HEK293 (cell line): Measurements from ENCODE around the gene ZNF22.

Source experiments
- CTCF ChIA-PET: fragments of 350-600 bp; formaldehyde crosslinking; extraction: SDS; loops from one replicate; lab custom pipeline; 2021; ENCODE audit warnings: antibody characterized with exemption; lab: Yijun Ruan, JAX
- POLR2A ChIA-PET: fragments of 300-600 bp; formaldehyde crosslinking; extraction: SDS; loops from one replicate; lab custom pipeline; 2020; ENCODE audit warnings: antibody characterized with exemption, inconsistent platforms; lab: Yijun Ruan, JAX
- H3K27ac ChIP-seq: fragments of 200-500 bp; sonication (Bioruptor generic); 2 replicates; pipeline ENCODE4 v1.5.1; 2014; ENCODE audit warnings: low read depth, low read length, control low read depth, inconsistent platforms; ENCODE audit errors: extremely low read depth
- H3K36me3 ChIP-seq, 2 experiments: fragments of 200-500 bp in 1 of 2; sonication (Bioruptor generic) in 1 of 2; 1 replicate in 1 of 2; 2 replicates in 1 of 2; pipeline ENCODE4 v1.5.1; 2014 to 2017; ENCODE audit warnings: inconsistent platforms in 2 of 2, low read length in 2 of 2; ENCODE audit not compliant: control insufficient read depth in 2 of 2, insufficient read depth in 1 of 2
- H3K4me1 ChIP-seq: fragments of 200-500 bp; sonication (Bioruptor generic); 2 replicates; pipeline ENCODE4 v1.5.1; 2014; ENCODE audit warnings: mild to moderate bottlenecking, low read length, inconsistent platforms; ENCODE audit not compliant: control insufficient read depth, insufficient read depth
- H3K4me3 ChIP-seq: 2 replicates; pipeline ENCODE4 v1.5.1; 2011; ENCODE audit warnings: low read depth, mild to moderate bottlenecking, control low read depth, low read length, moderate library complexity
- H3K9me3 ChIP-seq: fragments of 200-500 bp; sonication (Bioruptor generic); 2 replicates; pipeline ENCODE4 v1.5.1; 2014; ENCODE audit warnings: low read depth, low read length, inconsistent platforms; ENCODE audit not compliant: control insufficient read depth, insufficient read depth
- GLIS2 ChIP-seq: fragments of 450-650 bp; formaldehyde crosslinking; IDR thresholded peaks from 2 replicates; pipeline ENCODE4 v1.5.1; 2016; ENCODE audit warnings: missing biosample characterization, missing genetic modification characterization
- KLF9 ChIP-seq: fragments of 450-650 bp; formaldehyde crosslinking; IDR thresholded peaks from 2 replicates; pipeline ENCODE4 v1.5.1; 2016; ENCODE audit warnings: missing biosample characterization, missing genetic modification characterization, low read depth
- REPIN1 ChIP-seq: fragments of 450-650 bp; formaldehyde crosslinking; IDR thresholded peaks from 2 replicates; pipeline ENCODE4 v1.5.1; 2017; ENCODE audit warnings: missing biosample characterization, missing genetic modification characterization, low read depth
- ZBTB17 ChIP-seq: fragments of 450-650 bp; formaldehyde crosslinking; IDR thresholded peaks from 2 replicates; pipeline ENCODE4 v1.5.1; 2016; ENCODE audit warnings: missing biosample characterization, missing genetic modification characterization
- ZBTB7A ChIP-seq: fragments of 450-650 bp; formaldehyde crosslinking; IDR thresholded peaks from 2 replicates; pipeline ENCODE4 v1.5.1; 2016; ENCODE audit warnings: low read depth, missing biosample characterization, missing genetic modification characterization
- ZFP37 ChIP-seq: fragments of 450-650 bp; formaldehyde crosslinking; IDR thresholded peaks from 2 replicates; pipeline ENCODE4 v1.5.1; 2016; ENCODE audit warnings: missing biosample characterization, missing genetic modification characterization
- ZNF10 ChIP-seq: fragments of 450-650 bp; formaldehyde crosslinking; IDR thresholded peaks from 2 replicates; pipeline ENCODE4 v1.5.1; 2017; ENCODE audit warnings: missing biosample characterization, missing genetic modification characterization
- ZNF112 ChIP-seq: fragments of 450-650 bp; formaldehyde crosslinking; IDR thresholded peaks from 2 replicates; pipeline ENCODE4 v1.5.0; 2017; ENCODE audit warnings: missing biosample characterization, missing genetic modification characterization
- ZNF132 ChIP-seq: fragments of 450-650 bp; formaldehyde crosslinking; IDR thresholded peaks from 2 replicates; pipeline ENCODE4 v1.5.1; 2017; ENCODE audit warnings: missing biosample characterization, missing genetic modification characterization, borderline replicate concordance
- ZNF23 ChIP-seq: fragments of 450-650 bp; formaldehyde crosslinking; IDR thresholded peaks from 2 replicates; pipeline ENCODE4 v1.5.1; 2016; ENCODE audit warnings: missing biosample characterization, missing genetic modification characterization, borderline replicate concordance
- ZNF366 ChIP-seq: fragments of 450-650 bp; formaldehyde crosslinking; conservative IDR thresholded peaks from 2 replicates; pipeline ENCODE4 v1.5.1; 2016; ENCODE audit warnings: missing biosample characterization, missing genetic modification characterization
- ZNF433 ChIP-seq: fragments of 450-650 bp; formaldehyde crosslinking; IDR thresholded peaks from 2 replicates; pipeline ENCODE4 v1.5.1; 2016; ENCODE audit warnings: missing biosample characterization, missing genetic modification characterization, low read depth
- ZNF610 ChIP-seq: fragments of 450-650 bp; formaldehyde crosslinking; IDR thresholded peaks from 2 replicates; pipeline ENCODE4 v1.5.1; 2016; ENCODE audit warnings: missing biosample characterization, missing genetic modification characterization, borderline replicate concordance
- ZNF629 ChIP-seq: fragments of 450-650 bp; formaldehyde crosslinking; IDR thresholded peaks from 2 replicates; pipeline ENCODE4 v1.5.1; 2017; ENCODE audit warnings: missing biosample characterization, missing genetic modification characterization
- ZNF664 ChIP-seq: fragments of 450-650 bp; formaldehyde crosslinking; IDR thresholded peaks from 2 replicates; pipeline ENCODE4 v1.5.1; 2016; ENCODE audit warnings: missing biosample characterization, missing genetic modification characterization
- TF ChIP-seq, protein P1 (sequence below): fragments of 450-650 bp; formaldehyde crosslinking; IDR thresholded peaks from 2 replicates; pipeline ENCODE4 v1.5.1; 2017; ENCODE audit warnings: missing biosample characterization, missing genetic modification characterization
- TF ChIP-seq, protein P2 (sequence below): fragments of 450-650 bp; formaldehyde crosslinking; IDR thresholded peaks from 2 replicates; pipeline ENCODE4 v1.5.1; 2016; ENCODE audit warnings: missing biosample characterization, missing genetic modification characterization
- TF ChIP-seq, protein P3 (sequence below): fragments of 450-650 bp; formaldehyde crosslinking; IDR thresholded peaks from 2 replicates; pipeline ENCODE4 v1.5.1; 2016; ENCODE audit warnings: missing biosample characterization, missing genetic modification characterization
- TF ChIP-seq, protein P4 (sequence below): fragments of 450-650 bp; formaldehyde crosslinking; IDR thresholded peaks from 2 replicates; pipeline ENCODE4 v1.5.1; 2016; ENCODE audit warnings: missing biosample characterization, missing genetic modification characterization

Gene ZNF22

DNA sequence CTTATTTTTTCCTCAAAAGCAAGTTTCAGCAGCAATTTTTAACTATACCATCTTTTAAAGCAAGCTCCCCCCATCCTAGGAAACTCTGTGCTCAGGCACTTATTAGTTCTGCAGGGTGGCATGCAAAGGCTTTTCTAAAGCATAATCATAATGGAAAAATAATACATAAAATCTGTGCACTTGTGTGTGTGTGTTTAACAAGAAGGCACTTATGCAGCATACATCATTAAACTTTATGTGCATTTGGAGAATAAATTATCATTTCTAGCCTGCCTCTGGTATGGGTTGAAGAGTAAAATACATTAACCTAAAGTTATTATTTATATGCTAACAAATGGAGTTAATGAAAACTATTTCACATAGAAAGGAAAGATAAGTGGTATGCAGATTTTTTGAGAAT is 46.7 kb upstream of the ZNF22 start:
- no peaks in the 10 kb centered on the region for H3K36me3 ChIP-seq
- no peak overlapping the region for H3K4me3 ChIP-seq
- H3K9me3 ChIP-seq = no peaks in the 10 kb centered on the region
- no peak overlapping the region for H3K27ac ChIP-seq
- ChIA-PET CTCF (interaction anchor here (0.9 to 1.5 kb wide), 3 partner anchors 9 to 22 kb away, joined by 3 to 4 read pairs (median 3); no protein-coding TSS in a partner anchor), POLR2A (interaction anchor here (1.2 kb wide), 1 partner anchor 9 kb away, joined by 3 read pairs; no protein-coding TSS in a partner anchor)
- TF ChIP-seq, protein P1, sequence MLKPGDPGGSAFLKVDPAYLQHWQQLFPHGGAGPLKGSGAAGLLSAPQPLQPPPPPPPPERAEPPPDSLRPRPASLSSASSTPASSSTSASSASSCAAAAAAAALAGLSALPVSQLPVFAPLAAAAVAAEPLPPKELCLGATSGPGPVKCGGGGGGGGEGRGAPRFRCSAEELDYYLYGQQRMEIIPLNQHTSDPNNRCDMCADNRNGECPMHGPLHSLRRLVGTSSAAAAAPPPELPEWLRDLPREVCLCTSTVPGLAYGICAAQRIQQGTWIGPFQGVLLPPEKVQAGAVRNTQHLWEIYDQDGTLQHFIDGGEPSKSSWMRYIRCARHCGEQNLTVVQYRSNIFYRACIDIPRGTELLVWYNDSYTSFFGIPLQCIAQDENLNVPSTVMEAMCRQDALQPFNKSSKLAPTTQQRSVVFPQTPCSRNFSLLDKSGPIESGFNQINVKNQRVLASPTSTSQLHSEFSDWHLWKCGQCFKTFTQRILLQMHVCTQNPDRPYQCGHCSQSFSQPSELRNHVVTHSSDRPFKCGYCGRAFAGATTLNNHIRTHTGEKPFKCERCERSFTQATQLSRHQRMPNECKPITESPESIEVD (tag by site-specific recombination) = 0 out of 2 replicates have a peak, but pooled peaks have one; percentile 14
- TF ChIP-seq ZNF23 (tag by site-specific recombination) = no peak
- H3K4me1 ChIP-seq = peaks cover 5% of the 10 kb centered on the region

DNA sequence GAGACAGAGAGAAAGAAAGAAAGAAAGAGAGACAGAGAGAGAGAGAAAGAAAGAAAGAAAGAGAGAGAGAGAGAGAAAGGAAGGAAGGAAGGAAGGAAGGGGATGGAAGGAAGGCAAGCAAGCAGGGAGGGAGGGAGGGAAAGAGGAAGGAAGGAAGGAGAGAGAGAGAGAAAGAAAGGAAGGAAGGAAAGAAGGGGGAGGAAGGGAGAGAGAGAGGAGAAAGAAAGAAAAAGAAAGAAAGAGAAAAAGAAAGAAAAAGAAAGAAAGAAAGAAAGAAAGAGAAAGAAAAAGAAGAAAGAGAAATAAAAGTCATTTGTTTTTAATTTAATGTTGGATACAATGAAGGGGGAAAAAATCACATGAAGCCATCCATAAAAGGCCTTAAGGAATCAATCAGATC is 45.8 kb upstream of the ZNF22 start:
- CTCF ChIA-PET = interaction anchor here (1.5 kb wide), 1 partner anchor 21 kb away, joined by 4 read pairs; no protein-coding TSS in a partner anchor
- peaks cover 3% of the 10 kb centered on the region for H3K4me1 ChIP-seq
- H3K27ac ChIP-seq = no peak overlapping the region

DNA sequence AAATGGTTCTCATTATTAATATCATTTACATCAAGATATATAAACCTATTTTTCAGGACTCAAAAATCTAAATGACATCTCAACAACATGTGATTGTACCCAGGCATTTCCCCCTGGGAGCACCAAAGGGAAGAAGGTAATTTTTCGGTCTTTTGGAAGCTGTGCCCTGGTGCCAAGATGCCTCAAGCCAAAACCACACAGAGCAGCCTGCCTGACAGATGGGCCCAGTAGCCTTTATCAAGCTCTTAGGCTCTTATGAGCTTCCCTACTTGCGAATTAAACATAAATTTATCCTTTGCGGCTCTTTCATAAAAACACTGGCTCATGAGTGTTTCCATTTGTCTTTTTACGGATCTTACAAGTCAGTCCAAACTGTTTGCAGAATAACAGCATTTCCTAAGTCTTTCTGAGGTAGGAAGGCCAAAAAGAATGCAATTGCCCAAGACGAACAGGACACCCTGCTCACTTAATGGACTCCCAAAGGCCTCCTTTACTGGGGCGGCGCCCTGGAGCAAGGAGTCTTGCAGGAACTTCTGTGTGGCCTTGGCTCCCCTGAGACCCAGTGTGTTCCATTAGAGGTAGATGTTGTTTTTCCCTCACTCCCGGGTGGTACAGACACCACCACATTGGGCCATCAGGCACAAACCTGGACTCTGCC is 45.2 kb upstream of the ZNF22 start:
- Histone ChIP-seq H3K36me3 (no peaks in the 10 kb centered on the region), H3K9me3 (no peaks in the 10 kb centered on the region), H3K4me1 (peaks cover 2% of the 10 kb centered on the region; the same call in 1 of the 2 replicates), H3K27ac (no peak overlapping the region), H3K4me3 (no peak overlapping the region)
- ChIA-PET CTCF (interaction anchor here (1.0 kb wide), 1 partner anchor 13 kb away, joined by 6 read pairs; no protein-coding TSS in a partner anchor), POLR2A (no interaction called here)
- TF ChIP-seq ZBTB7A = no peak
- TF ChIP-seq ZNF132 (tag by site-specific recombination) = no peak
- TF ChIP-seq, protein P2, sequence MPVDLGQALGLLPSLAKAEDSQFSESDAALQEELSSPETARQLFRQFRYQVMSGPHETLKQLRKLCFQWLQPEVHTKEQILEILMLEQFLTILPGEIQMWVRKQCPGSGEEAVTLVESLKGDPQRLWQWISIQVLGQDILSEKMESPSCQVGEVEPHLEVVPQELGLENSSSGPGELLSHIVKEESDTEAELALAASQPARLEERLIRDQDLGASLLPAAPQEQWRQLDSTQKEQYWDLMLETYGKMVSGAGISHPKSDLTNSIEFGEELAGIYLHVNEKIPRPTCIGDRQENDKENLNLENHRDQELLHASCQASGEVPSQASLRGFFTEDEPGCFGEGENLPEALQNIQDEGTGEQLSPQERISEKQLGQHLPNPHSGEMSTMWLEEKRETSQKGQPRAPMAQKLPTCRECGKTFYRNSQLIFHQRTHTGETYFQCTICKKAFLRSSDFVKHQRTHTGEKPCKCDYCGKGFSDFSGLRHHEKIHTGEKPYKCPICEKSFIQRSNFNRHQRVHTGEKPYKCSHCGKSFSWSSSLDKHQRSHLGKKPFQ (tag by site-specific recombination) = no peak
- TF ChIP-seq GLIS2 (tag by site-specific recombination) = no peak
- no peak for TF ChIP-seq ZNF664 (tag by site-specific recombination)
- no peak for TF ChIP-seq ZNF10 (tag by site-specific recombination)
- TF ChIP-seq KLF9 (tag by site-specific recombination) = no peak
- TF ChIP-seq ZNF433 (tag by site-specific recombination) = no peak
- no peak for TF ChIP-seq ZNF610 (tag by site-specific recombination)
- TF ChIP-seq REPIN1 (tag by site-specific recombination) = no peak
- no peak for TF ChIP-seq ZFP37
- TF ChIP-seq, protein P3, sequence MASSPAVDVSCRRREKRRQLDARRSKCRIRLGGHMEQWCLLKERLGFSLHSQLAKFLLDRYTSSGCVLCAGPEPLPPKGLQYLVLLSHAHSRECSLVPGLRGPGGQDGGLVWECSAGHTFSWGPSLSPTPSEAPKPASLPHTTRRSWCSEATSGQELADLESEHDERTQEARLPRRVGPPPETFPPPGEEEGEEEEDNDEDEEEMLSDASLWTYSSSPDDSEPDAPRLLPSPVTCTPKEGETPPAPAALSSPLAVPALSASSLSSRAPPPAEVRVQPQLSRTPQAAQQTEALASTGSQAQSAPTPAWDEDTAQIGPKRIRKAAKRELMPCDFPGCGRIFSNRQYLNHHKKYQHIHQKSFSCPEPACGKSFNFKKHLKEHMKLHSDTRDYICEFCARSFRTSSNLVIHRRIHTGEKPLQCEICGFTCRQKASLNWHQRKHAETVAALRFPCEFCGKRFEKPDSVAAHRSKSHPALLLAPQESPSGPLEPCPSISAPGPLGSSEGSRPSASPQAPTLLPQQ (tag by site-specific recombination) = no peak

More for the DNA sequence above, 45.8 kb upstream of the ZNF22 start:
- Histone ChIP-seq H3K36me3 (no peaks in the 10 kb centered on the region), H3K9me3 (no peaks in the 10 kb centered on the region)
- TF ChIP-seq ZNF112 (tag by site-specific recombination) (no peak), ZNF629 (tag by site-specific recombination) (no peak), ZNF366 (tag by site-specific recombination) (peak; percentile 76), ZBTB17 (tag by site-specific recombination) (no peak)
- TF ChIP-seq, protein P4, sequence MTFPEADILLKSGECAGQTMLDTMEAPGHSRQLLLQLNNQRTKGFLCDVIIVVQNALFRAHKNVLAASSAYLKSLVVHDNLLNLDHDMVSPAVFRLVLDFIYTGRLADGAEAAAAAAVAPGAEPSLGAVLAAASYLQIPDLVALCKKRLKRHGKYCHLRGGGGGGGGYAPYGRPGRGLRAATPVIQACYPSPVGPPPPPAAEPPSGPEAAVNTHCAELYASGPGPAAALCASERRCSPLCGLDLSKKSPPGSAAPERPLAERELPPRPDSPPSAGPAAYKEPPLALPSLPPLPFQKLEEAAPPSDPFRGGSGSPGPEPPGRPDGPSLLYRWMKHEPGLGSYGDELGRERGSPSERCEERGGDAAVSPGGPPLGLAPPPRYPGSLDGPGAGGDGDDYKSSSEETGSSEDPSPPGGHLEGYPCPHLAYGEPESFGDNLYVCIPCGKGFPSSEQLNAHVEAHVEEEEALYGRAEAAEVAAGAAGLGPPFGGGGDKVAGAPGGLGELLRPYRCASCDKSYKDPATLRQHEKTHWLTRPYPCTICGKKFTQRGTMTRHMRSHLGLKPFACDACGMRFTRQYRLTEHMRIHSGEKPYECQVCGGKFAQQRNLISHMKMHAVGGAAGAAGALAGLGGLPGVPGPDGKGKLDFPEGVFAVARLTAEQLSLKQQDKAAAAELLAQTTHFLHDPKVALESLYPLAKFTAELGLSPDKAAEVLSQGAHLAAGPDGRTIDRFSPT (tag by site-specific recombination) = no peak
- TF ChIP-seq, all 188 proteins: peak for 1
- no peak overlapping the region for H3K4me3 ChIP-seq
- POLR2A ChIA-PET = no interaction called here
